Activated B cell treated with CpG ODN at 0.5 μM for 24 hours (primary cell): ENCODE measurements around the gene TAS2R60. TPM values are rescaled to one million over a fixed set of nuclear protein-coding genes. Genes with fewer than 3 reads are reported as not detected.

Experiments
- ATAC-seq: fragments of 200-7000 bp; cut with Tn5 transposase; one replicate; pipeline ENCODE4 v1.10.0; 2021; ENCODE audit warnings: low read depth, mild to moderate bottlenecking, moderate library complexity
- CTCF ChIA-PET: fragments of 350-600 bp; sonication (Branson Sonifier 250); formaldehyde crosslinking; loops from one replicate; lab custom pipeline; 2021; ENCODE audit warnings: antibody characterized with exemption; lab: Charles Lee
- POLR2A ChIA-PET: fragments of 350-600 bp; sonication (Branson Sonifier 250); formaldehyde crosslinking; loops from one replicate; lab custom pipeline; 2021; ENCODE audit warnings: antibody characterized with exemption; lab: Charles Lee
- DNase-seq: peaks from one replicate; pipeline ENCODE4 v3.0.0; 2022
- H3K27ac Mint-ChIP-seq: one replicate; pipeline ENCODE4 v1.8.0; 2020; ENCODE audit warnings: mixed read lengths
- H3K27me3 Mint-ChIP-seq: one replicate; pipeline ENCODE4 v1.8.0; 2021; ENCODE audit warnings: mixed read lengths
- H3K36me3 Mint-ChIP-seq: one replicate; pipeline ENCODE4 v1.8.0; 2021; ENCODE audit warnings: low read depth, mixed read lengths
- H3K4me1 Mint-ChIP-seq: one replicate; pipeline ENCODE4 v1.8.0; 2021; ENCODE audit warnings: mixed read lengths
- H3K4me3 Mint-ChIP-seq: one replicate; pipeline ENCODE4 v1.8.0; 2020; ENCODE audit warnings: mild to moderate bottlenecking, mixed read lengths
- H3K9me3 Mint-ChIP-seq: one replicate; pipeline ENCODE4 v1.8.0; 2020; ENCODE audit warnings: mixed read lengths
- CTCF ChIP-seq: fragments of 200-600 bp; IDR thresholded peaks from one replicate; pipeline ENCODE4 v1.8.0; 2022; ENCODE audit warnings: antibody characterized with exemption, mild to moderate bottlenecking
- intact Hi-C: fragments of 100-400 bp; cut with micrococcal nuclease; formaldehyde crosslinking; loops from one replicate; pipeline ENCODE4 v1.15.1; 2024
- total RNA-seq: library from RNA; stranded (reverse); gene quantifications from 2 replicates; pipeline ENCODE4 v1.2.3, GENCODE V29; 2022

TAS2R60 gene
- total RNA-seq, 1 donor from 2014 or later, result not detected

DNA sequence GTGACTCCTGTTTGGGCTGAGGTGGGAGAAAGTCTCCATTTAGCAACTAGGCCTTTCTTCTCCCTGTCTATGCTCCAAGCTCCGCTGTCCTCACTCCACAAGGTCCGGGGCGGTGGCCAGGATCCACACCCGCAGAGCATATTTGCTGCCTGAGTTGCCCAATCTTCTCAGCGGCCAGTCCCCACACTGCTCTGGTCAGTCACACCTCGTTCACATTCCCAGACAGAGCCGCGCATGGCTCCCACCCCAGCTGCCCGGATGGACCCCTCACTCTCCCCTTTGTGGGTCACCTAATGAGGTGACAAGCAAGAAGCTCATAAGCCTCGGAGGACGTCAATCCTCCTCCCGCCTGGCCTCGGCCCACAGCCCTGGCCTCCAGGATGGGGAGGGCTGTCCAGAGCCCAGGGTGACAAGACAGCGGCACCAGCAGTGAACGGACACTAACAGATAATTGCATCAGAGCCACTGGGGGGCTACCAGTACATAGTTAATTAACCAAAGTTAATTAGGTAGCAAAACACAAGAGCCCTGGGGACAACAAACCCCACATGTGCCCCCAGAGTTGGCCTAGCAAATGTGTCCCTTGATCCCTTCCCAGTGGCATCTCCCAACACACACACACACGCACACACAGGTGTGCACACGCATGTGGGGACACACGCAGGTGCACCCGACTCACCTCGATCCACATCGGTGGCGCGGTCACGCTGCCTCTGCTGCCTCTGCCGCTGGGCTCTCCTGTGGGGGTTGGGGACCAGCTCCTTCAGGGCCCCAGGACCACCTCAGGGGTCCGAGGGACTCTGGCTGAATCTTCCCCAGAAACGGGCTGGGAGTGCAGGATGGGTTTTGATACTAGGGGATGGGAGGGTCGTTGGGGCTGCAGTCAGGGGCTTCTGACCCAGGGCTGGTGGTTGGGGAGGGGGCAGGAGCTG is 46.4 kb upstream of the TAS2R60 start:
- no peak overlapping the region for H3K4me3 Mint-ChIP-seq
- CTCF ChIA-PET, result interaction anchor here (1.6 kb wide), 1 partner anchor 156 kb away, joined by 6 read pairs; no protein-coding TSS in a partner anchor
- H3K36me3 Mint-ChIP-seq, result peaks cover 12% of the 10 kb centered on the region
- POLR2A ChIA-PET, result no interaction called here
- no peaks in the 10 kb centered on the region for H3K9me3 Mint-ChIP-seq
- intact Hi-C loops, result no loop called here
- no peak for TF ChIP-seq CTCF
- no peak overlapping the region for H3K27ac Mint-ChIP-seq
- no peaks in the 10 kb centered on the region for H3K4me1 Mint-ChIP-seq
- no peak for ATAC-seq
- no peak for DNase-seq
- H3K27me3 Mint-ChIP-seq, result no peaks in the 10 kb centered on the region

GRCh38 chr7:143397710-143398530 is 45.3 kb upstream of the TAS2R60 start:
- ChIA-PET POLR2A (no interaction called here), CTCF (no interaction called here)
- ATAC-seq (no peak), DNase-seq (no peak)
- H3K27me3 Mint-ChIP-seq, result no peaks in the 10 kb centered on the region
- H3K36me3 Mint-ChIP-seq, result peaks cover 1% of the 10 kb centered on the region
- intact Hi-C loops, result no loop called here
- no peak for TF ChIP-seq CTCF
- H3K4me1 Mint-ChIP-seq, result no peaks in the 10 kb centered on the region
- H3K9me3 Mint-ChIP-seq, result no peaks in the 10 kb centered on the region
- H3K4me3 Mint-ChIP-seq, result no peak overlapping the region
- H3K27ac Mint-ChIP-seq, result no peak overlapping the region

DNA sequence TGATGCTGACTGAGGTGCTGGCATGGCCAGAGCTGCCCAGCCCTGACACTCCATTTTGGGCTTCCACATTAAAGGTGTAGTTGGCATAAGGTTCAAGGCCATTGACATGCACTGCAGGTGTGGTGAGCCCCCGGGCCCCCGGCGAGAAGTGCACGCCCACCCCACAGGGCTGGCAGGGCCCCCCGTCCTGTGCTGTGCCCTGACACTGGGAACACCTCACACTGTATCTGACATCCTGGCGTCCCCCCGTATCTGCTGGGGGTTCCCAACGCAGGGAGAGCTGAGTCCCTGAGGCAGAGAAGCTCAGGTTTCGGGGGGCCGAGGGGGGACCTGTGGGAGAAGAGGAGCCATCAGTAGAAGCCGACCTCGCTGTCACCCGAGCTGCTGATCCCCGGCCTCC is 44.6 kb upstream of the TAS2R60 start:
- Mint-ChIP-seq H3K4me3 (no peak overlapping the region), H3K27me3 (no peaks in the 10 kb centered on the region), H3K4me1 (no peaks in the 10 kb centered on the region), H3K27ac (no peak overlapping the region), H3K36me3 (no peaks in the 10 kb centered on the region), H3K9me3 (no peaks in the 10 kb centered on the region)
- ChIA-PET POLR2A (no interaction called here), CTCF (no interaction called here)
- no peak for ATAC-seq
- TF ChIP-seq CTCF, result no peak
- intact Hi-C loops, result no loop called here
- no peak for DNase-seq

GRCh38 chr7:143399151-143399550 is 44.1 kb upstream of the TAS2R60 start:
- POLR2A ChIA-PET, result no interaction called here
- CTCF ChIA-PET, result no interaction called here
- intact Hi-C loops, result no loop called here
- H3K27ac Mint-ChIP-seq, result no peak overlapping the region
- no peaks in the 10 kb centered on the region for H3K9me3 Mint-ChIP-seq
- DNase-seq, result no peak
- no peaks in the 10 kb centered on the region for H3K36me3 Mint-ChIP-seq
- no peak for TF ChIP-seq CTCF
- H3K4me1 Mint-ChIP-seq, result no peaks in the 10 kb centered on the region
- ATAC-seq, result no peak
- H3K27me3 Mint-ChIP-seq, result no peaks in the 10 kb centered on the region
- H3K4me3 Mint-ChIP-seq, result no peak overlapping the region

GRCh38 chr7:143399642-143400041 is 43.6 kb upstream of the TAS2R60 start:
- intact Hi-C loops, result no loop called here
- no peak for ATAC-seq
- Mint-ChIP-seq H3K27ac (no peak overlapping the region), H3K27me3 (no peaks in the 10 kb centered on the region), H3K4me3 (no peak overlapping the region), H3K9me3 (no peaks in the 10 kb centered on the region), H3K36me3 (no peaks in the 10 kb centered on the region), H3K4me1 (no peaks in the 10 kb centered on the region)
- ChIA-PET CTCF (no interaction called here), POLR2A (no interaction called here)
- no peak for DNase-seq
- no peak for TF ChIP-seq CTCF
